Loucy (cell line): Measurements from ENCODE around the gene TMIGD3.

Experiments
- EZH2phosphoT487 ChIP-seq: fragments of 200-600 bp; IDR thresholded peaks from 2 replicates; pipeline ENCODE4 v1.6.1; 2018; ENCODE audit warnings: antibody characterized with exemption, mild to moderate bottlenecking, moderate library complexity, borderline replicate concordance
- TF ChIP-seq, protein P1 (sequence below): fragments of 200-600 bp; sonication (generic); conservative IDR thresholded peaks from 2 replicates; pipeline ENCODE4 v1.5.1; 2014; ENCODE audit warnings: mild to moderate bottlenecking, antibody characterized with exemption, low read length

DNA sequence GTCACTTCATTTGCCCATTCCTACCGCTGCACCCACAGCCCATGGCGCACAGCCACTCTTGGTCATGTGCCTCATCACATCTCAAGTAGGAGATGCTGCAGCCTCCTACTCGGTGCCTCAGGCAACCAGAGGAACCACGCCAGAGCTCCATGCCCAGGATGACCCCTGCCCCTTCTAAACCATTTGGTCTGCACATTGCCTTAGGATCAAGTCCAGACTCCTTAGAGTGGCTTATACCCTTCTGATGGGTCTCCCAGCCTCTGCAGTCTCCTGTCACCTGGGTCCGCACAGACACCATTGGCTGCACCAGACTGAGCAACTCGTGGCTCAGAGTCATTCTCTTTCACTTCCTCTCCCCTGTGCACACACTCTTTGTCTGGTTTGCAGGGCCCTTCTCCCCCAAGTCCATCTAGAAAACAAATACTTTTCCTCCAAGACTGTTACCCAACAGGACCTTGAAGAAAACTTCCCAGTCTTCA lies 2.2 kb upstream of the TMIGD3 start:
- TF ChIP-seq, protein P1, sequence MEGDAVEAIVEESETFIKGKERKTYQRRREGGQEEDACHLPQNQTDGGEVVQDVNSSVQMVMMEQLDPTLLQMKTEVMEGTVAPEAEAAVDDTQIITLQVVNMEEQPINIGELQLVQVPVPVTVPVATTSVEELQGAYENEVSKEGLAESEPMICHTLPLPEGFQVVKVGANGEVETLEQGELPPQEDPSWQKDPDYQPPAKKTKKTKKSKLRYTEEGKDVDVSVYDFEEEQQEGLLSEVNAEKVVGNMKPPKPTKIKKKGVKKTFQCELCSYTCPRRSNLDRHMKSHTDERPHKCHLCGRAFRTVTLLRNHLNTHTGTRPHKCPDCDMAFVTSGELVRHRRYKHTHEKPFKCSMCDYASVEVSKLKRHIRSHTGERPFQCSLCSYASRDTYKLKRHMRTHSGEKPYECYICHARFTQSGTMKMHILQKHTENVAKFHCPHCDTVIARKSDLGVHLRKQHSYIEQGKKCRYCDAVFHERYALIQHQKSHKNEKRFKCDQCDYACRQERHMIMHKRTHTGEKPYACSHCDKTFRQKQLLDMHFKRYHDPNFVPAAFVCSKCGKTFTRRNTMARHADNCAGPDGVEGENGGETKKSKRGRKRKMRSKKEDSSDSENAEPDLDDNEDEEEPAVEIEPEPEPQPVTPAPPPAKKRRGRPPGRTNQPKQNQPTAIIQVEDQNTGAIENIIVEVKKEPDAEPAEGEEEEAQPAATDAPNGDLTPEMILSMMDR, result no peak
- no peak for TF ChIP-seq EZH2phosphoT487
